Gastrocnemius medialis (tissue), 4 donors: ENCODE data around the gene MEPCE. TPM values are rescaled to one million over a fixed set of nuclear protein-coding genes. Genes with fewer than 3 reads are reported as not detected.

Source experiments
- ATAC-seq, 2 donors: fragments of 150-250 bp; one replicate each; pipeline ENCODE4 v1.9.1; 2016
- DNase-seq, 2 donors: peaks; one replicate each; pipeline ENCODE4 v3.0.0-alpha.2; 2019
- H3K27ac ChIP-seq, 4 donors: fragments of 200-600 bp; sonication (generic); 1 replicate in 1 of 4; 2 replicates in 3 of 4; pipeline ENCODE4 v1.5.1; 2016 to 2018; ENCODE audit warnings: mild to moderate bottlenecking in 2 of 4, moderate library complexity in 1 of 4
- H3K27me3 ChIP-seq, 3 donors: fragments of 200-600 bp; sonication (generic) in 2 of 3; 1 replicate in 1 of 3; 2 replicates in 2 of 3; pipeline versions ENCODE4 v1.5.1 to v1.6.0; 2016 to 2019; ENCODE audit warnings: mild to moderate bottlenecking in 1 of 3, moderate library complexity in 1 of 3
- H3K36me3 ChIP-seq, 2 donors: fragments of 200-600 bp; sonication (generic) in 1 of 2; one replicate each; pipeline ENCODE4 v1.5.1; 2017 to 2018
- H3K4me1 ChIP-seq, 2 donors: fragments of 200-600 bp; sonication (generic) in 1 of 2; one replicate each; pipeline ENCODE4 v1.5.1; 2016 to 2017; ENCODE audit warnings: mild to moderate bottlenecking in 2 of 2
- H3K4me3 ChIP-seq, 4 donors: fragments of 200-600 bp; sonication (generic) in 3 of 4; 1 replicate in 1 of 4; 2 replicates in 3 of 4; pipeline ENCODE4 v1.5.1; 2016 to 2019; ENCODE audit warnings: mild to moderate bottlenecking in 2 of 4
- H3K9me3 ChIP-seq, 3 donors: fragments of 200-600 bp; sonication (generic) in 2 of 3; 1 replicate in 1 of 3; 2 replicates in 2 of 3; pipeline ENCODE4 v1.5.1; 2016 to 2019
- POLR2A ChIP-seq, 2 donors: fragments of 450-650 bp; IDR thresholded peaks; one replicate each; pipeline ENCODE4 v1.6.1; 2017; ENCODE audit warnings: antibody characterized with exemption in 2 of 2, mild to moderate bottlenecking in 2 of 2, moderate library complexity in 2 of 2
- in situ Hi-C, 4 donors: fragments of 200-750 bp; cut with MboI; loops; one replicate each; pipeline versions ENCODE4 v1.15.0 to v1.8.0; 2017; ENCODE audit warnings: low sequenced_read_pairs in 4 of 4
- intact Hi-C: fragments of 100-400 bp; cut with DNase I; formaldehyde crosslinking; loops from one replicate; pipeline ENCODE4 v1.15.1; 2023; ENCODE audit warnings: low total_unique reads
- total RNA-seq, 4 donors: library from RNA; depleted of rRNA; stranded (reverse); fragments of >200 nt; gene quantifications; one replicate each; pipeline versions ENCODE4 v1.1.0 to v1.2.3, GENCODE V29; 2016
- TF ChIP-seq, protein P1 (sequence below), 5 experiments: fragments of 450-650 bp in 3 of 5; fragments of 200-600 bp in 2 of 5; sonication (generic) in 2 of 5; IDR thresholded peaks in 4 of 5; conservative IDR thresholded peaks in 1 of 5; 1 replicate in 4 of 5; 2 replicates in 1 of 5; pipeline ENCODE4 v1.5.1; 2016 to 2019; ENCODE audit warnings: antibody characterized with exemption in 5 of 5, mild to moderate bottlenecking in 3 of 5, moderate library complexity in 3 of 5

MEPCE gene
- total RNA-seq, 4 donors from 2014 or later = 23.5 to 39.9 (median 28.6) TPM

DNA sequence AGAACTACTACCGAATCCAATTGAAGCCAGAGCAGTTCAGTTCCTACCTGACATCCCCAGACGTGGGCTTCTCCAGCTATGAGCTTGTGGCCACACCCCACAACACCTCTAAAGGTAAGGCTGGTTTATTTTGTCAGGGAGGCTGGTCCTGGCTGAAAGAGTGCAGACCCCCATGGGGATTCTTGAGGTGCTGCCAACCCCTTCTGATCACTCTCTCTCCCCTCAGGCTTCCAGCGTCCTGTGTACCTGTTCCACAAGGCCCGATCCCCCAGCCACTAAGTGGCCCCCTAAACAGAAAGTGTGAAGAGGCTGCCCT lies 3.6 kb downstream of the MEPCE start:
- Histone ChIP-seq H3K4me1 (peaks cover 35 to 36% of the 10 kb centered on the region in 2 donors), H3K27ac (peak overlapping the region in 2 of 4 donors; percentile 8 to 28), H3K27me3 (no peaks in the 10 kb centered on the region), H3K9me3 (no peaks in the 10 kb centered on the region), H3K36me3 (peaks cover 0 to 22% of the 10 kb centered on the region in 2 donors), H3K4me3 (no peak overlapping the region)
- no peak for TF ChIP-seq POLR2A (IDR thresholded peaks at IDR 0.05)
- TF ChIP-seq, protein P1, sequence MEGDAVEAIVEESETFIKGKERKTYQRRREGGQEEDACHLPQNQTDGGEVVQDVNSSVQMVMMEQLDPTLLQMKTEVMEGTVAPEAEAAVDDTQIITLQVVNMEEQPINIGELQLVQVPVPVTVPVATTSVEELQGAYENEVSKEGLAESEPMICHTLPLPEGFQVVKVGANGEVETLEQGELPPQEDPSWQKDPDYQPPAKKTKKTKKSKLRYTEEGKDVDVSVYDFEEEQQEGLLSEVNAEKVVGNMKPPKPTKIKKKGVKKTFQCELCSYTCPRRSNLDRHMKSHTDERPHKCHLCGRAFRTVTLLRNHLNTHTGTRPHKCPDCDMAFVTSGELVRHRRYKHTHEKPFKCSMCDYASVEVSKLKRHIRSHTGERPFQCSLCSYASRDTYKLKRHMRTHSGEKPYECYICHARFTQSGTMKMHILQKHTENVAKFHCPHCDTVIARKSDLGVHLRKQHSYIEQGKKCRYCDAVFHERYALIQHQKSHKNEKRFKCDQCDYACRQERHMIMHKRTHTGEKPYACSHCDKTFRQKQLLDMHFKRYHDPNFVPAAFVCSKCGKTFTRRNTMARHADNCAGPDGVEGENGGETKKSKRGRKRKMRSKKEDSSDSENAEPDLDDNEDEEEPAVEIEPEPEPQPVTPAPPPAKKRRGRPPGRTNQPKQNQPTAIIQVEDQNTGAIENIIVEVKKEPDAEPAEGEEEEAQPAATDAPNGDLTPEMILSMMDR (IDR thresholded peaks at IDR 0.05 in 4 of 5, conservative IDR thresholded peaks at IDR 0.05 in 1 of 5) = no peak
- in situ Hi-C loops (loop anchor here in 1 of 4 donors (25.0 kb wide), 1 partner anchor 429 kb away; the partner anchor contains the start of genes SLC12A9 and TRIP6), intact Hi-C loops (no loop called here)
- DNase-seq (no peak), ATAC-seq (no peak)

DNA sequence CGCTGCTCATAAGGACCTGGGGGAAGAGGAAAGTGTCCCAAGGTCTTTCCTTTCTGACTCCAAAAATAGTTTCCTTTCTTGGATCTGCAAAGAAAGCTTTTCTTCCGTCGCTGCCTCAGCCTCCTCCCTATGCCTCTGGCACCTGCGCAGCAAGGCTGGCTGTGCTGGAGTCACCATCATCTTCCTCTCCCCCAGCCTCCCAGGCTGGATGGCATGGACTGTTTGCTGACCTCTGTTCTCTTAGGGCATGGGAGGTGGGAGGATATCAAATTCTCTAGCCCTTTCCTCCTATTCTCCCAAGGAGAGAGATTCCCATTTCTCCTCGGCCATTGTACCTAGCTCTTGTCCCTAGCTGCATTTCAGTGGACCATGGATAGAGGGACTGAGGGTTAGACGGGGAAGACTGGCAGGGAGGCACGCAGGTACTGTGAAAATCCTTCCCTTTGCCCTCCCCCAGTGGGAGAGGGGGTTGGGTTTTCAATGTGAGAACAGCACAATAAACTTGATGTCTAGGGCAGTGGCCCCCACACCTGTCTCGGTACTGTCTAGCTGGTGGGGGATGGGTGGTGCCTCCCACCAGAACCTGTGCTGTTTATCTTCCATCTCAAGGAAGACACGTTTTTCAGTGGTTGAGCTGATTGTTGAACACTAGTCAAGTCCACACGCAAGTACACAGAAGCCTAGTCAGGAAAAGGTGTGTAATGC lies 4.1 kb downstream of the MEPCE start:
- Histone ChIP-seq H3K9me3 (no peaks in the 10 kb centered on the region), H3K36me3 (peaks cover 0 to 22% of the 10 kb centered on the region in 2 donors), H3K4me3 (no peak overlapping the region), H3K27ac (peak overlapping the region in 2 of 4 donors; percentile 8 to 28), H3K27me3 (no peaks in the 10 kb centered on the region), H3K4me1 (peaks cover 35 to 36% of the 10 kb centered on the region in 2 donors)
- no peak for ATAC-seq
- in situ Hi-C loops (loop anchor here in 1 of 4 donors (25.0 kb wide), 1 partner anchor 429 kb away; the partner anchor contains the start of genes SLC12A9 and TRIP6), intact Hi-C loops (no loop called here)
- TF ChIP-seq, protein P1 (IDR thresholded peaks at IDR 0.05 in 4 of 5, conservative IDR thresholded peaks at IDR 0.05 in 1 of 5) = no peak
- no peak for TF ChIP-seq POLR2A (IDR thresholded peaks at IDR 0.05)
- no peak for DNase-seq

GRCh38 chr7:100434297-100435144 lies 4.9 kb downstream of the MEPCE start:
- peak overlapping the region in 2 of 4 donors; percentile 87 to 92 for H3K27ac ChIP-seq
- TF ChIP-seq, protein P1 (IDR thresholded peaks at IDR 0.05 in 4 of 5, conservative IDR thresholded peaks at IDR 0.05 in 1 of 5) = no peak
- TF ChIP-seq POLR2A (IDR thresholded peaks at IDR 0.05) = no peak
- intact Hi-C loops = no loop called here
- no peaks in the 10 kb centered on the region for H3K27me3 ChIP-seq
- H3K4me3 ChIP-seq = peak overlapping the region in 2 of 4 donors; percentile 78 to 86
- ATAC-seq = no peak
- H3K36me3 ChIP-seq = peaks cover 0 to 22% of the 10 kb centered on the region in 2 donors
- no peak for DNase-seq
- peaks cover 35 to 36% of the 10 kb centered on the region in 2 donors for H3K4me1 ChIP-seq
- no peaks in the 10 kb centered on the region for H3K9me3 ChIP-seq
- in situ Hi-C loops = loop anchor here in 1 of 4 donors (25.0 kb wide), 1 partner anchor 428 kb away; the partner anchor contains the start of genes SLC12A9 and TRIP6

- DNase-seq (no peak), ATAC-seq (peak; percentile 33 to 42)
- H3K27me3 ChIP-seq = no peaks in the 10 kb centered on the region
- no peaks in the 10 kb centered on the region for H3K9me3 ChIP-seq
- in situ Hi-C loops (loop anchor here in 1 of 4 donors (25.0 kb wide), 1 partner anchor 427 kb away; the partner anchor contains the start of genes SLC12A9 and TRIP6), intact Hi-C loops (loop anchor here (1.0 to 2.0 kb wide), 2 partner anchors 15 to 43 kb away; partner anchors contain the start of gene TSC22D4)
- peaks cover 31% of the 10 kb centered on the region in 2 donors for H3K4me1 ChIP-seq
- peak overlapping the region; percentile 85 to 92 (median 90) for H3K27ac ChIP-seq
- peaks cover 0 to 22% of the 10 kb centered on the region in 2 donors for H3K36me3 ChIP-seq
- TF ChIP-seq POLR2A (IDR thresholded peaks at IDR 0.05) = no peak
- TF ChIP-seq, protein P1 (IDR thresholded peaks at IDR 0.05 in 4 of 5, conservative IDR thresholded peaks at IDR 0.05 in 1 of 5) = no peak
- H3K4me3 ChIP-seq = peak overlapping the region; percentile 78 to 86 (median 81)
These were observed 6.0 kb downstream of the MEPCE start for GRCh38 chr7:100435401-100436304.
